Retina (tissue), 1 donor: Measurements from ENCODE around the gene XKR7.

Source experiments
- DNase-seq: peaks from one replicate; pipeline ENCODE4 v3.0.0-alpha.2; 2016

XKR7 gene

DNA sequence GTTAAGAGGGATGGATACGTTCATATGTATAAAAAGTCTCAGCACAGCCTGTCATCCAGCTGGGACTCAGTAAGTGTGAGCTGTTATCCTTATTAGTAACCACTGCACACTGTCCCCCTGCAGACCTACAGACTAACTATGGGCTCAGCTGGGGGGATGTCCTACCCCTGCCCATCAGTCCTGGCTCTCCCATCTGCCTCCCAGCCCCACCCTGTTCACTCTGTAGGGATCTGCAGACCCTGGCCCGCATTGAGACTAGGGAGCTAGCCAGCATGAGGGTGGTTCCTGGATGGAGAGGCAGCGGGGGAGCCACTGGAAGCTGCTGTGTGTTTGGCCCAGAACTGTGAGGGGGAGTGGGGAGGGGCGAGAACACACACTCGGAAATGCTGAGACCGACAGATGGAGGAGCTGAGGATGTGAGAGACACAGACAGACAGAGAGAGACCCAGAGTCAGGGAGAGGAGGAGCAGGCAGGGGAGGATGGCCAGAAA, 17.1 kb downstream of the XKR7 start:
- DNase-seq: peak; percentile 49

- DNase-seq: no peak
Observed at GRCh38 chr20:31987744-31988143, 19.8 kb downstream of the XKR7 start.

DNA sequence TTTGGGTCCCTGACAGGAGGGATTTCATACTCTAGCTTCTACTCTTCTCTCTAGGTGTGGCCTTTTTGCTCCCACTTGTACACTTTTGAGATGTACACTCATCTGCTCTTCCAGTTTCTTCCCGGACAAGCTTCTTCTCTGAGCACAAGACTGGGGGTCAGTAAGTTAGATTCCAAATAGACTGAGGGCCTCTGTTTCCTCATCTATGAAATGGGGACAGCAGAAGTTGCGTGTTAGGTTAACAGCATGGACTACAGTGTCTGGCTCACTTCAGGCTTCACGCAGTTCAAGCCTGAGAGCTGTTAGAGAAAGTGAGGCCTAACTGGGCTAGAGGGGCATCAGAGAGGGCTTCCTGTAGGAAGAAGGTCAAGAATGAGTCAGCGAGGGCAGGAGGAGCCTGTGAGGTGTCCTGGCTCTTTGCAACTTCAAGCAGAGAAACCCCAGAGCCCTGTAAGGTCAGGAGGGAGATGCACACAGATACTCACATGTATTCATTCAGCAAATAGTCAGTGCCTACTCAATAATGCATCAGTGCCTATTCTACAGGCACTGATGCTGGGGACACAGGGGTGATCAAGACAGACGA, 20.6 kb downstream of the XKR7 start:
- no peak for DNase-seq

DNA sequence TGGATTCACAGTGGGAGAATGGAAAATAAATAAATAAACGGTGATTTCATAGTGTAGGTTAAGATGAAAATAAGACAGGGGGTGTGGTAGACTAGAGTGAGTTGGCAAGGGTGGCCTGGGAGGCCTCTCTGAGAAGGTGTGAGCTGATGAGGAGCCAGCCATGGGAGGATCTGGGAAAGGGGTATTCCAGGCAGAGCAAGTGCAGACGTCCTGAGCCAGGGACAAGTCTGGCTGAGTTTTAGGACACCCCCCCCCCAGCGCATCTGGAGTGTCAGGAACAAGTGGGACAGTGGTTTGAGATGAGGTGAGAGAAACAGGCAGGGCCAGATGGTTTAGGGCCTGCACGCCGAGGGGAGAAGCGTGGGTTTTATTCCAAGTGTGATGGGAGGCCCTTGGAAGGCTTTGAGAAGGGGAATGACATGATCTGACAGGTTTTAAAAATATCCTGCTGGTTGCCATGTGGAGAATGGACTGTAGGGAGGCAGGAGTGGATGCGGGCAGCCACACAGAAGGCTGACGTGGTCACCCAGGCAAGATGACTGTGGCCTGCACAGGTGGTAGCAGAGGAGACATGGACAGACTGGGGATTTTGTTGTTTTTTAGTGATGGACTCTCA, 21.2 kb downstream of the XKR7 start:
- no peak for DNase-seq

- DNase-seq: no peak
Observed at GRCh38 chr20:31990641-31991338, 22.8 kb downstream of the XKR7 start.

- no peak for DNase-seq
Observed at GRCh38 chr20:31991339-31991705, 23.4 kb downstream of the XKR7 start.

DNA sequence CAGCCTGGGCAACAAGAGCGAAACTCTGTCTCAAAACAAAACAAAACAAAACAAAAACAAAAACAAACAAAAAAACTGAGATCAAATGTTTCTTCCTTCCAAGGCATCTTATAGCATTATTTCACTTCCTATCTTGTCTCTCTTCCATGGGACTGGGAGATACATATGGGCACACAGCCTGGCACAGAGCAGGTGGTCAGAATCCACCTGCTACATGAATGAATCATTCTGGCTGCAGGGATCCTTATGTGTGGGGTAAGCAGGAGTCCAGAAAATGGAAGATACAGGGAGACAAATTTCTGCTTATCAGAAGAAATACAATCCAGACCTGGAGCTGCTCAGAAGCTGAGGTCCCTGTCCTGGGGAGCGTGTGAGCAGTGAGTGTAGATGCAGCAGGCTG, 24.1 kb downstream of the XKR7 start:
- no peak for DNase-seq

GRCh38 chr20:31996996-31997395, 29.0 kb downstream of the XKR7 start:
- DNase-seq: no peak

DNA sequence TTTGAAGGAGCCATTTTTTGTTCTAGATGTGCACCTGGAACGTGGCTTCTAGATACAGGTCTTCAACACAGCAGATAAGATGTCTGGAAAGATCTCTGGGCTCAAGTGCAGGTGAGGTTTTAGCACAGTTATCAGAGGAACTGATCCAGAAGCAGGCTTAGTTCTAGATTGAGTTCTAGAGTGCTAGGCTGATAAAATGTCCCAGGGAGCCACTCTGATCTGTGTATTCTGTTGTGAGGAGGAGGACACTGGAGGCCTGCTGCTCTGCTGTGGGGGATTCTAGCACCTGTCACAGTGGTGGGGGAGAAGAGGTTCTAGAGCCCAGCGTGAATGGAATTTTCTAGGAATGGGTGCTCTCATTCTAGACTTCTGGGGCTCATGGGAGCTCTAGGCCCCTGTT, 30.3 kb downstream of the XKR7 start:
- no peak for DNase-seq

DNA sequence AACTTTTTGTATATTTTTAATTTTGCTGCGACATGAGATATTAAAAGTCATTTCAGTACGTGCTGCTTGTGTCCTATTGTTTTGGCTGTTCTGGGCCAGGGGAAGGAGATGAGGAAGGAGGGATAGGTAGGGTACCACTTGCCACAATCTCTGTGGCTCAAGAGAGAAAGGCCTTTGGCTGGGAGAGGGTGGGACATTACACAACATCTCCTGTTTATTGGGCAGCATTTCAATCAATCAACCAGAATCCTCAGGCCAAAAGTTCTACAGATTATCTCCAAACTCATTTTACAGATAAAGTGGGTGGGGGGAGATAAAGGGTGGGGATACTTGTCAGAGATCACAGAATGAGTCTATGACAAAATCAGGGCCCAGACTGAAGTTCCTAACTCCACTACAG, 35.4 kb downstream of the XKR7 start:
- DNase-seq: no peak

- no peak for DNase-seq
Observed at GRCh38 chr20:32004963-32005362, 37.0 kb downstream of the XKR7 start.

GRCh38 chr20:32006053-32006452, 38.1 kb downstream of the XKR7 start:
- DNase-seq: no peak

DNA sequence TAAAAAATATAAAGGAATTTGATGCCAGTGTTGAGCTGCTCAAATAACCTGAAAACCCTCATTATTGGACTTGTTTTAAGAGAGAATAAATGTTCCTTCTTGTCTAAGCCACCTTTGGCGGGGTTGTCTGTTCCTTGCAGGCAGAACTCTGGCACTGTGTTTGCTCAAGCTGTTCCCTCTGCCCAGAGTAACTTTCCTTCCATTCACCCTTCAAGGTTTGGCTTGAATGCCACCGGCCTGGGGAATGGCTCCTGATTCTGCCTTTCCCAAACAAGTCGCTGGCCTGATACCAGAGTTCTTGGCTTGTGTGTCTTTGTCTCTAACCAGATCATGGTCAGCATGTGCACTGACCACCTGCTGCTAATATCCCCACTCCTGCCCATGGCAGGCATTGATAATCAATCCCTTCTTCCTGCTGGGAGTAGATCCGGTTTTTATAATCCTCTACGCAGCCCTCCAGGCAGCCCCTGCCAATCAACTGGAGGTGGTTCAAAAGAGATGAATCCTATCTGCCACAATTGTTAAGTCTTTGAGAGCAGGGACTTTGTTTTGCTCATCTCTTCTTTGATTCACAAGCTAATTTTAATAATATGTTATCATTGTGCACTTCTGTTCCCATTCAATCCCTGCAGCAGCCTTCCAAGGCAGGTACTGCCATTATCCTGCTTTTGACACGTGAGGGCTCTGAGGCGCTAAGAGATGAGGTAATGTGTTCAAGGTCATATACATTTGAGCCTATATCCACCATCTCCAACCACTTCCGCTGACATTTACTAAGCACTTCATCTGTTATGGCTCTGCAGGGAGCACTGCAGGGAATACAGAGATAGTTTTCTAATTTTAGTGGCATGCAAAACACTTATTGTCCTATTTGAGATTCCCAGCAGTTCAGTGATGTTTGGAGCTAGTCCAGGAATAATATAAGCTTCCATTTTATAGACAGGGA, 39.2 kb downstream of the XKR7 start:
- no peak for DNase-seq

DNA sequence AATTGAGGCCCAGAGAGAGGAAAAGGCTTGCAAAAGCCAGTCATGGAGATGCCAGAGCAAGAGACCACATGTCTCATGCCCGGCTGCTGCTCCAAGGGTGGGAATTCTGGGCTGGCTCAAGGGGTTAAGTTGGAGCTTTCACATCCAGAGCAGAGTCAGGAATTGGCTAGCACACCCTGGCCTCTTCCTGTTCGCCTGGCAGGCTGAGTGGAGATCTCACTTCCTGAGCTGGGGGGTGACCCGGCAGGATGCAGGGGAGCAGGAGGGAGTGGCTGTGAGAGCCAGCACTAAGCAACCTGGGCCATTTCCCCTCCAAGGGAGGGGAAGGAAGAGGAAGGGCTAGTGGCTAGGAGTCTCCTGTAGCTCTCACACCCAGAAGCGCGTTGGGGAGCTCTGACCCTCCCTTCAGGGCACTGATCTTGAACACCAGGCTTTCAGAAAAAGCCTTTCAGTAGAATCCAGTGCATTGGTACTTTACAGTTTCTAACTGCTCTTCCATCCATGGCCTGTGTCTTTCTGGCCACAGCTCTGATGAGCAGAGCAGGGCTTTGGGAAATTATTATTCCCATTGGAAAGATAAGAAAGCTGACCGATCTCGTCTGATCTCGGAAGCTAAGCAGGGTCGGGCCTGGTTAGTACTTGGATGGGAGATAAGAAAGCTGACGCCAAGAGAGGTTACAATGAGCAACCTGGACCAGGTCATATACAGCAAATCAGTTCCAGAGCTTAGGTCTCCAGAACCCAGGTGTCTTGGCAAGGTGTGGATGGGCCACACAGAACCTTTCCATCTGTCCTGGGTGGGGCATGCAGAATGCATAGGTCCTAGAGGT, 40.1 kb downstream of the XKR7 start:
- no peak for DNase-seq

DNA sequence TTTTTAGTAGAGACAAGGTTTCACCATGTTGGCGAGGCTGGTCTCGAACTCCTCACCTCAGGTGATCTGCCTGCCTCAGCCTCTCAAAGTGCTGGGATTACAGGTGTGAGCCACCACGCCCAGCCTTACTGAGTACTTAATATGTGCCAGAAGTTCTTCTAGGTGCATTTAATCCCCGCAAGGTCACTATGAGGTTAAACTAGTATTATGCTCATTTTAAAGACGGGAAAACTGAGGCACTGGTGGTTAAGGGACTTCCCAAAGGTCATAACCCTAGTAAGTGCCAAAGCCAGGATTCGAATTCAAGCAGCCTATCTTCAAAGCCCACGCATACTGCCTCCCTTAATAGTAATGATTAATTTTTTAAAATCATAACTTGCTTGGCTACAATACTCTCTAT, 41.6 kb downstream of the XKR7 start:
- no peak for DNase-seq

DNA sequence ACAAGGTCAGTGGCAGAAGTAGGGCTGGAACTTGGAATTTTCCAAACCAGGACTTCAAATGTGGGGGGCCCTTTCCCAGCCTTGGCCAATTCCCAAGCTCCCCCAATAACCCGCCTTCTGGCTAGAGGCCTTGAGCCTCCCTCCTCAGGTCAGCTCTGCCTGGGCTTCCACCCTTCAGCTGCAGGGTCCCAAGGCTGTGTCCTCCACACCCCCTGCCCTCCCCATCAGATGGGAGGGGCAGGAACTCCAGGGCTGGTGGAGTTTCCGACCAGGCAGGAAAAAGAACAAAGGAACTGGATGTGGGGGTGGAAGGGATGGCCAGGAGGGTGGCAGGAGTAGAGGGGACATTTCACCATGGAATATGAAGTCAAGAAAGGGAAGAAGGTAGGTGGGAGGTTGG, 42.1 kb downstream of the XKR7 start, which contains the start of gene CCM2L:
Gene CCM2L, plus strand, starts transcription at position 338 of the 400 bp plus-strand sequence. Its CDS starts 17 bp downstream, at position 355.
- no peak for DNase-seq

DNA sequence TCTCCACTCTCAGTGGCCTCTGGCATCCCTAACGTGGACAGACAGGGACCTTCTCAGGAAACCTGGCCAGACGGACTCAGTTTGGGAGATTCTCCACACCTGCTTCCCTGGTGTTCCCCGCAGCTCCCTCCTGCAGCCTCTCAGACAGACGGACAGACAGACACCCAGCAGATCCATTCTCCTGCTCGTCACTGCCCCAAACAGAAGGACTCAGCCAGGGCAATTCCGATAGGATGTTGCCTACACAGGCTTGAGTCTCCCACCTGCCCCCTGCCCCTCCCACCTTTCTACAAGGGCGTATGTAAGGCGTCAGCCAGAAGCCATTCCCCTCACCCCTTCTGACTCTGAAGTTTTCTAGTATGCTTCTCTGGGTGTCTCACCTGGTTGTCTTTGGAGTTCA, 42.7 kb downstream of the XKR7 start:
- DNase-seq: no peak

- no peak for DNase-seq
Observed at GRCh38 chr20:32012159-32012688, 44.3 kb downstream of the XKR7 start.

- DNase-seq: no peak
Observed at GRCh38 chr20:32013326-32013725, 45.4 kb downstream of the XKR7 start.

- DNase-seq: peak; percentile 22
Observed at GRCh38 chr20:32017711-32018251, 49.8 kb downstream of the XKR7 start.
